Lower lobe of right lung (tissue), 2 donors: ENCODE results near the gene ZNF575. TPM values are rescaled to one million over a fixed set of nuclear protein-coding genes. Genes with fewer than 3 reads are reported as not detected.

Experiments used
- ATAC-seq, 2 donors: fragments of 200-7000 bp; cut with Tn5 transposase; one replicate each; pipeline ENCODE4 v1.9.1; 2020 to 2022; ENCODE audit warnings: mild to moderate bottlenecking in 2 of 2, moderate library complexity in 2 of 2
- DNase-seq: peaks from one replicate; pipeline ENCODE4 v3.0.0-alpha.2; 2020
- H3K27ac ChIP-seq: fragments of 200-600 bp; one replicate; pipeline ENCODE4 v1.8.0; 2022
- H3K27me3 ChIP-seq: fragments of 200-600 bp; one replicate; pipeline ENCODE4 v1.8.0; 2022; ENCODE audit warnings: low read depth
- H3K36me3 ChIP-seq: fragments of 200-600 bp; one replicate; pipeline ENCODE4 v1.8.0; 2022; ENCODE audit warnings: mild to moderate bottlenecking
- H3K4me1 ChIP-seq: fragments of 200-600 bp; one replicate; pipeline ENCODE4 v1.8.0; 2022
- H3K4me3 ChIP-seq: fragments of 200-600 bp; one replicate; pipeline ENCODE4 v1.8.0; 2022; ENCODE audit warnings: mild to moderate bottlenecking
- H3K9me3 ChIP-seq: fragments of 200-600 bp; one replicate; pipeline ENCODE4 v1.8.0; 2022
- intact Hi-C: fragments of 100-400 bp; cut with DNase I; formaldehyde crosslinking; loops from one replicate; pipeline ENCODE4 v1.11.0; 2022
- total RNA-seq: library from RNA; stranded (reverse); fragmentation: NEBNext Ultra II Directional; extraction: Animal tissue kit (Norgen Biotek cat#: 25700); gene quantifications from one replicate; pipeline ENCODE4 v1.2.1, GENCODE V29; 2021
- TF ChIP-seq, protein P1 (sequence below): fragments of 200-600 bp; IDR thresholded peaks from one replicate; pipeline ENCODE4 v1.8.0; 2022; ENCODE audit warnings: antibody characterized with exemption, mild to moderate bottlenecking
- donor health status: DM: no; HTN: yes; CAD: no; lungs with severe emphysema.

ZNF575 gene
- total RNA-seq, 1 donor from 2014 or later: 2.8 TPM

DNA sequence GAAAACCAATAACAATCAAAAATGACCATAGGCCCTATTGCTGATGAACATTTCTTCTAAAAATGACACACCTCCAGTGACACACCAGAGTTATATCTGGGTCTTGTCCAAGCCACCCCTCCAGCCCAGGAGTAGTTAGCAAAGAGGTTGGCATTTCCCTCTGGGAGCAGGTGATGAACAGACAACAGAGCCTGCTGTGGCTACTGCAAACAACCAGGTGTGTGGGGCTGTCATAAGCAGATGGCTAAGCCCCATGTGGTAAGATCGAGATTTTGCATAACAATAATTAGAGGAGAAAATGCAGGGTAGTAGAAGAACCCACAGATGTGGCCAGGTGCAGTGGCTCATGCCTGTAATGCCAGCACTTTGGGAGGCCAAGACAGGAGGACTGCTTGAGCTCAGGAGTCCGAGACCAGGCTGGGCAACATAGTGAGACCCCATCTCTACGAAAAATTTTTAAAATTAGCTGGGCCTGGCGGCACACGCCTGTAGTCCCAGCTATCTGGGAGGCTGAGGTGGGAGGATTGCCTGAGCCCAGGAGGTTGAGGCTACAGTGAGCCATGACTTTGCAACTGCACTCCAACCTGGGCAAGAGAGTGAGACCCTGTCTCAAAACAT, 37.3 kb downstream of the ZNF575 start:
- Histone ChIP-seq H3K4me3 (no peak overlapping the region), H3K9me3 (no peaks in the 10 kb centered on the region), H3K36me3 (peaks cover 8% of the 10 kb centered on the region), H3K27me3 (no peaks in the 10 kb centered on the region), H3K27ac (no peak overlapping the region), H3K4me1 (peaks cover 10% of the 10 kb centered on the region)
- ATAC-seq: no peak
- DNase-seq: no peak
- TF ChIP-seq, protein P1, sequence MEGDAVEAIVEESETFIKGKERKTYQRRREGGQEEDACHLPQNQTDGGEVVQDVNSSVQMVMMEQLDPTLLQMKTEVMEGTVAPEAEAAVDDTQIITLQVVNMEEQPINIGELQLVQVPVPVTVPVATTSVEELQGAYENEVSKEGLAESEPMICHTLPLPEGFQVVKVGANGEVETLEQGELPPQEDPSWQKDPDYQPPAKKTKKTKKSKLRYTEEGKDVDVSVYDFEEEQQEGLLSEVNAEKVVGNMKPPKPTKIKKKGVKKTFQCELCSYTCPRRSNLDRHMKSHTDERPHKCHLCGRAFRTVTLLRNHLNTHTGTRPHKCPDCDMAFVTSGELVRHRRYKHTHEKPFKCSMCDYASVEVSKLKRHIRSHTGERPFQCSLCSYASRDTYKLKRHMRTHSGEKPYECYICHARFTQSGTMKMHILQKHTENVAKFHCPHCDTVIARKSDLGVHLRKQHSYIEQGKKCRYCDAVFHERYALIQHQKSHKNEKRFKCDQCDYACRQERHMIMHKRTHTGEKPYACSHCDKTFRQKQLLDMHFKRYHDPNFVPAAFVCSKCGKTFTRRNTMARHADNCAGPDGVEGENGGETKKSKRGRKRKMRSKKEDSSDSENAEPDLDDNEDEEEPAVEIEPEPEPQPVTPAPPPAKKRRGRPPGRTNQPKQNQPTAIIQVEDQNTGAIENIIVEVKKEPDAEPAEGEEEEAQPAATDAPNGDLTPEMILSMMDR: no peak
- intact Hi-C loops: no loop called here

DNA sequence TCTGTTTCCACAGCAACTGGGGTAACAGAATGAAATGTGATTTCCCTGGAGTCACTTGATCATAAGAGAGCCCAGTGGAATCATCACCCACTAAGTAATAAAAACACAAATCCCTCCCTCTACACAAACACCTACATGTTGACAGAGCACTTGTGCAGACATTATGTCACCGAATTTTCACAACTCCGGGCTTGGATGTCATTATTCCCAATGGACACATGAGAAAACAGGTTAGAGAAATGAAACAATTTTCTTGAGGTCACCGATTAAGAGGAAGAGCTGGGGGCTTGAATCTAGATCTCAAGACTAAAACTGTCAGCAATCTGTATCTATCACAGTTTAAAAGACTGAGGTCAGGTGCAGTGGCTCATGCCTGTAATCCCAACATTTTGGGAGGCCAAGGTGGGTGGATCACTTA, 39.2 kb downstream of the ZNF575 start:
- Histone ChIP-seq H3K27ac (no peak overlapping the region), H3K27me3 (no peaks in the 10 kb centered on the region), H3K36me3 (peaks cover 8% of the 10 kb centered on the region), H3K4me3 (no peak overlapping the region), H3K9me3 (no peaks in the 10 kb centered on the region), H3K4me1 (peaks cover 15% of the 10 kb centered on the region)
- intact Hi-C loops: no loop called here
- ATAC-seq (peak in 1 of 2 donors; percentile 20), DNase-seq (no peak)
- TF ChIP-seq, protein P1: no peak

DNA sequence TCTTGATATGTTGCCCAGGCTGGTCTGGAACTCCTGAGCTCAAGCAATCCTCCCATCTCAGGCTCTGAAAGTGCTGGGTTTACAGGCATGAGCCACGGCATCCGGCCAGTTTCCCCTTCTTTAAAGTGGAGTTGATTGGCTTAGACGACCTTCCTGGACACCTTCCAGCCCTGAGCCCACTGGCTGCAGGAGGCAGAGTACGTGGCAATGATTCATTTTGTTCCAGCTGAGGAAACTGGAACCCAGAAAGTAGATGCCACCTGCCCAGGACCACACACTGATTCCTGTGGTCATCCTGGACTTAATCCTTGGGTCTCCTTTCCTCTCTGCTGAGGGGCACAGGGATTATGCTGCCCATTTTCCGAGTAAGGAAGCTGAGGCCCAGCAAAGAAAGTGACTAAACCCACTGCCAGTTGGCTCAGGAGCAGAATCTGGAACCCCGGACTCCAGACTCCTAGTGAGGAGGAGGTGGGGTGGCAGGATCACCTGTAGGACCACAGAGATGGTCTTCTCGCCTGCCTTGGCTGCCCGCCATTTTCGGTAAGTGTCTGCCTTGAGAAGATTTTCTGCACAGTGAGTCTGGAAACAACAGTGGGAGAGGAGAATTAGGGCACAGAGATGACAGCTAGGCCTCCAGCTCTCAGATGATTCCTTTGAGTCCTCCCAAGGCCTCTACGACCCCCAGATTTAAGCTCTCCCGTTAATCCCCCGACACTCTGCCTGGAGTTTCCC, 41.6 kb downstream of the ZNF575 start:
- intact Hi-C loops: no loop called here
- peak; percentile 28 for DNase-seq
- H3K4me1 ChIP-seq: peaks cover 15% of the 10 kb centered on the region
- no peaks in the 10 kb centered on the region for H3K27me3 ChIP-seq
- no peaks in the 10 kb centered on the region for H3K9me3 ChIP-seq
- TF ChIP-seq, protein P1: no peak
- peaks cover 4% of the 10 kb centered on the region for H3K36me3 ChIP-seq
- no peak for ATAC-seq
- peak overlapping the region; percentile 74 for H3K4me3 ChIP-seq
- H3K27ac ChIP-seq: peak overlapping the region; percentile 86

DNA sequence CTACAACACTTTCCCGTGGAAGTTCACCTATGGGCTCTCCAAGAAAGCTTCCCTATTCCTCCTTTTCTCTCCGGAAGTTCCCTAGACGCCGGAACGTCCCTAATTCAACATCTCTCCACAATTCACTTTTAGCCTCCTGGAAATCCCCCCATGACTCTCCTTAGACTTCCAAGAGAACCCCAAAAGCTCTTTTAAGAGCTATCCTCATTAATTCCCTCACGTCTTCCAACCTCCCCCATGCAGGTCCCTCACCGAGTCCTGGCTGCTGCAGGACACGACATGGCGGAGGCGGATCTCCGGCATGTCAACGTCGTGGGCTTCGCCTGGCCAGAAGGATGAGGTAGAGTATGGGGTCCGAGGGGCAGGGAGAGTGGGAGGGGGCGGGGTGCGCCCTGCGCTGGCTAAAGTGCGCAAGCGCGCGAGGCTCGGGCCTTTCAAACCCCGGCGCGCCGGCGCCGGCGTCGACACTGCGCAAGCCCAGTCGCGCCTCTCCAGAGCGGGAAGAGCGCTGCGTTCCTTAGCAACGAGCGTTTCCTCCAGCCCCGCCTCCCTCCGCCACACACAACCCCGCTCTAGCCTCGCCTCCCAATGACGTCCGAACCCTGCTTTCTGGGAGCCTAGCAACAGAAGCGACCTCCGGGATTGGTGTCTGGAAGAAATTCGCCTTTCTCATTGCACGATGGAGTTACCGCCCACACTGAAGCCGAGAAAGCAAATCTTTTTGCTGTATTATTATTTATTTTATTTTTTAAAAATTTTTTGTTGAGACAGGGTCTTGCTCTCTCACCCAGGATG, 42.4 kb downstream of the ZNF575 start, which contains the start of the genes PINLYP and XRCC1:
TSS of gene PINLYP (plus strand) at position 646 of the 795 bp plus-strand sequence. CDS start 1,391 bp downstream, outside the sequence.
TSS of gene XRCC1 (minus strand) at position 372 of the 795 bp plus-strand sequence. CDS start at position 303, 69 bp downstream.
- no peaks in the 10 kb centered on the region for H3K9me3 ChIP-seq
- H3K36me3 ChIP-seq: peaks cover 4% of the 10 kb centered on the region
- H3K4me1 ChIP-seq: peaks cover 21% of the 10 kb centered on the region
- H3K27me3 ChIP-seq: no peaks in the 10 kb centered on the region
- intact Hi-C loops: no loop called here
- ATAC-seq: peak; percentile 99
- H3K4me3 ChIP-seq: peak within 1 kb of the TSS; percentile 74
- TF ChIP-seq, protein P1: no peak
- peak within 1 kb of the TSS; percentile 86 for H3K27ac ChIP-seq
- peak; percentile 99 for DNase-seq
